H1 (cell line): ENCODE measurements around the gene DIPK1B. TPM values are rescaled to one million over a fixed set of nuclear protein-coding genes. Genes with fewer than 3 reads are reported as not detected.

ENCODE experiments used
- CTCF ChIA-PET: fragments of 300-600 bp; sonication (Branson Sonifier 250); formaldehyde crosslinking; loops from one replicate; lab custom pipeline; 2021; ENCODE audit not compliant: partially characterized antibody; lab: Charles Lee
- POLR2A ChIA-PET: fragments of 300-600 bp; sonication (Branson Sonifier 250); formaldehyde crosslinking; loops from one replicate; lab custom pipeline; 2021; ENCODE audit warnings: inconsistent platforms; ENCODE audit not compliant: partially characterized antibody; lab: Charles Lee
- DNase-seq, 2 experiments: peaks; one replicate each; pipeline versions ENCODE4 v3.0.0 to v3.0.0-alpha.2; 2010 to 2022; ENCODE audit warnings: low spot score in 2 of 2, low read depth in 1 of 2, mixed read lengths in 1 of 2
- FAIRE-seq: peaks from 2 replicates; lab custom pipeline; 2011; peaks lifted over from hg19 to GRCh38; lab: Jason Lieb, UNC
- H2AFZ ChIP-seq: 2 replicates; pipeline ENCODE4 v1.8.1; 2012; ENCODE audit warnings: low read length, inconsistent platforms
- H2AK5ac ChIP-seq: 2 replicates; pipeline ENCODE4 v1.6.1; 2013; ENCODE audit warnings: low read depth, low read length
- H2BK120ac ChIP-seq: replicated peaks from 2 replicates; pipeline ENCODE3; 2013; ENCODE audit warnings: low read depth, low read length, inconsistent platforms
- H2BK12ac ChIP-seq: 2 replicates; pipeline ENCODE4 v1.6.1; 2013; ENCODE audit warnings: low read depth, low read length
- H2BK15ac ChIP-seq: 2 replicates; pipeline ENCODE4 v1.6.1; 2013; ENCODE audit warnings: low read length
- H2BK20ac ChIP-seq: 2 replicates; pipeline ENCODE4 v1.6.1; 2013; ENCODE audit warnings: low read length
- H2BK5ac ChIP-seq: 2 replicates; pipeline ENCODE4 v1.6.1; 2013; ENCODE audit warnings: low read depth, low read length
- H3K14ac ChIP-seq: 2 replicates; pipeline ENCODE4 v1.6.1; 2013; ENCODE audit warnings: inconsistent platforms; ENCODE audit not compliant: insufficient read length
- H3K18ac ChIP-seq: 2 replicates; pipeline ENCODE4 v1.6.1; 2013; ENCODE audit warnings: low read length; ENCODE audit errors: extremely low read depth
- H3K23ac ChIP-seq: 2 replicates; pipeline ENCODE4 v1.6.1; 2013; ENCODE audit warnings: inconsistent platforms; ENCODE audit not compliant: insufficient read length
- H3K23me2 ChIP-seq: 2 replicates; pipeline ENCODE4 v1.6.1; 2013; ENCODE audit warnings: low read depth, low read length
- H3K27ac ChIP-seq: 2 replicates; pipeline ENCODE4 v1.6.1; 2011; ENCODE audit warnings: low read depth, low read length, inconsistent platforms
- H3K27me3 ChIP-seq, 4 experiments: replicated peaks in 1 of 4; 1 replicate in 1 of 4; 2 replicates in 3 of 4; pipeline versions ENCODE4 v1.6.1 to v1.8.1; 2011 to 2013; ENCODE audit warnings: low read length in 3 of 4, mild to moderate bottlenecking in 3 of 4, inconsistent platforms in 2 of 4, mixed read lengths in 2 of 4, moderate library complexity in 1 of 4; ENCODE audit not compliant: control insufficient read depth in 3 of 4, insufficient read depth in 3 of 4; ENCODE audit errors: extremely low read depth in 1 of 4
- H3K36me3 ChIP-seq, 4 experiments: 2 replicates each; pipeline versions ENCODE4 v1.6.1 to v1.8.1; 2011 to 2013; ENCODE audit warnings: mild to moderate bottlenecking in 4 of 4, low read length in 3 of 4, moderate library complexity in 2 of 4, control low read depth in 1 of 4, inconsistent platforms in 1 of 4; ENCODE audit not compliant: insufficient read depth in 4 of 4, control insufficient read depth in 2 of 4
- H3K4ac ChIP-seq: replicated peaks from 2 replicates; pipeline ENCODE3; 2013; ENCODE audit warnings: low read length, low read depth, mixed read lengths, inconsistent platforms; ENCODE audit not compliant: insufficient read length
- H3K4me1 ChIP-seq, 4 experiments: replicated peaks in 1 of 4; 1 replicate in 1 of 4; 2 replicates in 3 of 4; pipeline versions ENCODE4 v1.6.1 to v1.8.1; 2011 to 2013; ENCODE audit warnings: low read length in 3 of 4, inconsistent platforms in 2 of 4, mixed read lengths in 1 of 4; ENCODE audit not compliant: insufficient read depth in 4 of 4, control insufficient read depth in 3 of 4
- H3K4me2 ChIP-seq, 2 experiments: 2 replicates each; pipeline versions ENCODE4 v1.6.1 to v1.8.1; 2011 to 2013; ENCODE audit warnings: low read depth in 2 of 2, low read length in 2 of 2, control low read depth in 1 of 2, inconsistent platforms in 1 of 2, mild to moderate bottlenecking in 1 of 2; ENCODE audit not compliant: insufficient read depth in 1 of 2
- H3K4me3 ChIP-seq, 4 experiments: fragments of 200-600, 300-600 bp in 1 of 4; sonication (generic), shearing (Covaris generic), sonication (Bioruptor Twin) in 1 of 4; 2 replicates each; pipeline versions ENCODE4 v1.5.1 to v1.8.1; 2011 to 2016; ENCODE audit warnings: low read length in 4 of 4, low read depth in 3 of 4, control low read depth in 2 of 4, inconsistent platforms in 2 of 4, mild to moderate bottlenecking in 2 of 4, mixed read lengths in 1 of 4, moderate library complexity in 1 of 4; ENCODE audit not compliant: insufficient read depth in 2 of 4; ENCODE audit errors: extremely low read depth in 1 of 4
- H3K56ac ChIP-seq: replicated peaks from 2 replicates; pipeline ENCODE3; 2013; ENCODE audit warnings: low read depth, mild to moderate bottlenecking, mixed read lengths, low read length, inconsistent platforms; ENCODE audit not compliant: insufficient read length
- H3K79me1 ChIP-seq: 2 replicates; pipeline ENCODE4 v1.6.1; 2013; ENCODE audit warnings: low read depth, low read length, control low read depth
- H3K79me2 ChIP-seq, 2 experiments: 2 replicates each; pipeline versions ENCODE4 v1.6.1 to v1.8.1; 2012 to 2013; ENCODE audit warnings: low read length in 2 of 2, mild to moderate bottlenecking in 2 of 2, inconsistent platforms in 1 of 2; ENCODE audit not compliant: insufficient read depth in 2 of 2, control insufficient read depth in 1 of 2
- H3K9ac ChIP-seq, 4 experiments: replicated peaks in 1 of 4; 1 replicate in 1 of 4; 2 replicates in 3 of 4; pipeline versions ENCODE4 v1.6.1 to v1.8.1; 2011 to 2013; ENCODE audit warnings: low read depth in 3 of 4, low read length in 3 of 4, control low read depth in 2 of 4, mild to moderate bottlenecking in 2 of 4, moderate library complexity in 2 of 4, inconsistent platforms in 1 of 4; ENCODE audit errors: extremely low read depth in 1 of 4
- H3K9me3 ChIP-seq, 2 experiments: 2 replicates each; pipeline versions ENCODE4 v1.6.1 to v1.8.1; 2012 to 2013; ENCODE audit warnings: mild to moderate bottlenecking in 2 of 2, moderate library complexity in 2 of 2, control low read depth in 1 of 2, inconsistent platforms in 1 of 2, low read depth in 1 of 2, low read length in 1 of 2, mixed read lengths in 1 of 2; ENCODE audit not compliant: insufficient read depth in 2 of 2
- H4K20me1 ChIP-seq, 2 experiments: replicated peaks in 1 of 2; 2 replicates each; pipeline versions ENCODE3 to v1.8.1; 2011 to 2013; ENCODE audit warnings: inconsistent platforms in 2 of 2, low read length in 2 of 2, mild to moderate bottlenecking in 1 of 2; ENCODE audit not compliant: insufficient read depth in 2 of 2, control insufficient read depth in 1 of 2
- H4K5ac ChIP-seq: 2 replicates; pipeline ENCODE4 v1.6.1; 2013; ENCODE audit warnings: low read length, low read depth, mixed read lengths, inconsistent platforms; ENCODE audit not compliant: insufficient read length
- H4K8ac ChIP-seq: 2 replicates; pipeline ENCODE4 v1.8.0; 2013; ENCODE audit warnings: mild to moderate bottlenecking, moderate library complexity, low read length, inconsistent platforms; ENCODE audit not compliant: insufficient read depth; ENCODE audit errors: extremely low read depth
- H4K91ac ChIP-seq: replicated peaks from 2 replicates; pipeline ENCODE3; 2013; ENCODE audit warnings: low read length, mixed read lengths, inconsistent platforms; ENCODE audit not compliant: insufficient read length
- CBX5 ChIP-seq: fragments of 300-800, 300-1000 bp; sonication (generic); IDR thresholded peaks from 2 replicates; pipeline ENCODE4 v1.7.1; 2016; ENCODE audit warnings: antibody characterized with exemption, low read length, low read depth
- CREB1 ChIP-seq: IDR thresholded peaks from 2 replicates; pipeline ENCODE4 v1.6.1; 2012; ENCODE audit warnings: inconsistent platforms
- E2F6 ChIP-seq: IDR thresholded peaks from 2 replicates; pipeline ENCODE4 v1.6.1; 2012; ENCODE audit warnings: inconsistent platforms
- EP300 ChIP-seq, 2 experiments: IDR thresholded peaks; 1 replicate in 1 of 2; 2 replicates in 1 of 2; pipeline ENCODE4 v1.6.1; 2011 to 2012; ENCODE audit warnings: low read depth in 2 of 2, low read length in 2 of 2, mild to moderate bottlenecking in 2 of 2, borderline replicate concordance in 1 of 2, inconsistent platforms in 1 of 2, moderate library complexity in 1 of 2
- GABPA ChIP-seq: IDR thresholded peaks from 2 replicates; pipeline ENCODE4 v1.6.1; 2011; ENCODE audit warnings: mild to moderate bottlenecking, low read length, moderate library complexity, borderline replicate concordance; ENCODE audit not compliant: insufficient read depth
- GTF2F1 ChIP-seq: IDR thresholded peaks from 2 replicates; pipeline ENCODE4 v1.6.1; 2012; ENCODE audit warnings: low read depth, low read length, improper control_type of control experiment, borderline replicate concordance
- KDM4A ChIP-seq: IDR thresholded peaks from one replicate; pipeline ENCODE4 v1.7.1; 2012; ENCODE audit warnings: low read depth, mild to moderate bottlenecking, moderate library complexity, low read length, inconsistent platforms; ENCODE audit not compliant: severe bottlenecking
- MAFK ChIP-seq: IDR thresholded peaks from 2 replicates; pipeline ENCODE4 v1.6.1; 2012; ENCODE audit warnings: low read depth, mild to moderate bottlenecking, improper control_type of control experiment, low read length
- POU5F1 ChIP-seq: IDR thresholded peaks from 2 replicates; pipeline ENCODE4 v1.6.1; 2011; ENCODE audit warnings: low read depth, mild to moderate bottlenecking, low read length, moderate library complexity
- USF2 ChIP-seq: IDR thresholded peaks from 2 replicates; pipeline ENCODE4 v1.6.1; 2011; ENCODE audit warnings: low read length, improper control_type of control experiment
- WGBS, 2 experiments: shearing (Covaris generic) in 1 of 2; methylation state at CpG; one replicate each; pipeline versions ENCODE4 v1.1.6 to v1.1.7; 2013 to 2015; ENCODE audit warnings: low lambda C conversion rate in 2 of 2, mixed read lengths in 2 of 2, inconsistent platforms in 1 of 2, low coverage in 1 of 2, missing lambda C conversion rate in 1 of 2; ENCODE audit not compliant: insufficient replicate concordance in 2 of 2, insufficient coverage in 1 of 2, insufficient read length in 1 of 2; ENCODE audit errors: extremely low coverage in 1 of 2, missing lambda C conversion rate in 1 of 2; 5-methylcytosine and 5-hydroxymethylcytosine counted together
- polyA plus RNA-seq, 7 experiments: library from polyadenylated mRNA; depleted of rRNA in 3 of 7; stranded (reverse) in 5 of 7; unstranded in 2 of 7; fragments of >200 nt in 5 of 7; fragments of 200-250 nt in 2 of 7; gene quantifications; 1 replicate in 5 of 7; 2 replicates in 1 of 7; 4 replicates in 1 of 7; pipeline versions ENCODE4 v1.2.1 to v1.2.3, GENCODE V29; 2011 to 2013; ENCODE audit warnings: missing spikeins in 2 of 7, mixed read lengths in 2 of 7
- total RNA-seq: library from RNA; stranded (reverse); fragmentation: NEBNext Ultra II Directional; extraction: Animal tissue kit (Norgen Biotek cat#: 25700); gene quantifications from 2 replicates; pipeline ENCODE4 v1.2.1, GENCODE V29; 2021

Gene DIPK1B
- total and polyA plus RNA-seq, 2 of the 8 experiments (the other 6 are each of a cell fraction or from before 2014, with no cell fraction given) = 32.3 to 64.8 TPM

DNA sequence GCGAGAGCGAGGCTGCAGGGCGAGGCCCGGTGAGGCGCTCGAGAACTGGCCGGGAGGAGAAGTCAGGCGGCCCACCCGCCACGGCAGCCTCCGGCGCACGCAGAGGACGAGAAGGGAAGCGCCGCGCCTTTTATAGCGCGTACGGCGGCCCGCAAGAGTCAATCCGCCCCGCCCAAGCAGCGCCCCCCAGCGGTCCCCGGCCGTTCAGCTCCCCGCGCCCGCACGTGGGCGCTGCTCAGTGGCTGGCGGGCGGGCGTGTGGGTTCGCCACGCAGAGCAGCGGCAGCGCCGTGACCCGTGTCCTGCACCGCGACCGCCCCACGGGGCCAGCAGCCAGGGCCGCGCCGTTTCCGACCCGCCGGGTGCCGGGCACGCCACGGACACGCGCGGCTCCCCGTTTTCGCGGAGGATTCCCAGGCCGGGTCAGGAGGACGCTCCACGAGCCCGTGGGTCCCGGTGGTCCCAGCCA is 15.7 kb downstream of the DIPK1B start:
- ChIA-PET POLR2A (interaction anchor here (0.6 to 14.1 kb wide), 44 partner anchors 9 to 399 kb away, joined by 3 to 223 read pairs (median 4); partner anchors contain the start of genes AGPAT2, AJM1, DIPK1B and LCN10), CTCF (interaction anchor here (0.8 to 6.8 kb wide), 9 partner anchors 11 to 52 kb away, joined by 3 to 62 read pairs (median 5); partner anchors contain the start of genes LCN10 and LCN8)
- Histone ChIP-seq H2BK5ac (no peak overlapping the region), H2BK12ac (no peak overlapping the region), H3K18ac (peak overlapping the region; percentile 87), H2AK5ac (no peak overlapping the region), H3K23me2 (peaks cover 13% of the 10 kb centered on the region; the same call in 1 of the 2 replicates), H3K79me2 (peaks cover 8 to 36% of the 10 kb centered on the region in 2 experiments), H4K91ac (peak overlapping the region; percentile 88), H2AFZ (no peak overlapping the region), H3K27ac (peak overlapping the region; percentile 66; the same call in 1 of the 2 replicates), H3K9me3 (no peaks in the 10 kb centered on the region), H3K27me3 (peaks cover 0 to 9% (median 5%) of the 10 kb centered on the region in 4 experiments; a peak in 5 of 7 replicates), H2BK15ac (no peak overlapping the region), H3K36me3 (peaks cover 18 to 36% (median 31%) of the 10 kb centered on the region in 4 experiments), H3K14ac (no peak overlapping the region), H2BK120ac (no peak overlapping the region), H3K9ac (peak overlapping the region in 3 of 4 experiments; percentile 81 to 94 (median 88); a peak in 5 of 7 replicates), H3K4me2 (peak overlapping the region; percentile 88 to 90), H3K4ac (peak overlapping the region; percentile 93), H2BK20ac (no peak overlapping the region), H4K5ac (no peak overlapping the region), H4K20me1 (peaks cover 22 to 35% of the 10 kb centered on the region in 2 experiments), H3K4me1 (peaks cover 3 to 16% (median 5%) of the 10 kb centered on the region in 4 experiments), H3K4me3 (peak overlapping the region; percentile 89 to 98 (median 95)), H3K56ac (peak overlapping the region; percentile 10), H3K79me1 (peaks cover 12% of the 10 kb centered on the region), H3K23ac (no peak overlapping the region), H4K8ac (peak overlapping the region; percentile 94)
- FAIRE-seq (no peak), DNase-seq (peak in 1 of 2 experiments; percentile 93)
- 1% methylated on average over 58 of the region's 66 CpGs; no CpG with 5 or more reads in 1 of the 2 experiments for WGBS, 2 experiments
- peak; percentile 29; the same call in 1 of the 2 replicates for TF ChIP-seq USF2
- TF ChIP-seq EP300 (IDR thresholded peaks at IDR 0.05; ENCODE audit: borderline replicate concordance in 1 of 2, low read depth in 2 of 2, low read length in 2 of 2) = no peak; a peak in 1 of 3 replicates
- no peak for TF ChIP-seq POU5F1
- TF ChIP-seq GTF2F1 = peak; percentile 92
- TF ChIP-seq GABPA = no peak
- TF ChIP-seq CBX5 = no peak
- peak; percentile 93 for TF ChIP-seq CREB1
- peak; percentile 86 for TF ChIP-seq KDM4A
- TF ChIP-seq E2F6 = peak; percentile 42; the same call in 1 of the 2 replicates
- TF ChIP-seq MAFK = no peak
